HEK293 (cell line): Measurements from ENCODE around the gene HOXA11.

ENCODE experiments used
- CTCF ChIA-PET: fragments of 350-600 bp; formaldehyde crosslinking; extraction: SDS; loops from one replicate; lab custom pipeline; 2021; ENCODE audit warnings: antibody characterized with exemption; lab: Yijun Ruan, JAX
- POLR2A ChIA-PET: fragments of 300-600 bp; formaldehyde crosslinking; extraction: SDS; loops from one replicate; lab custom pipeline; 2020; ENCODE audit warnings: antibody characterized with exemption, inconsistent platforms; lab: Yijun Ruan, JAX
- H3K27ac ChIP-seq: fragments of 200-500 bp; sonication (Bioruptor generic); 2 replicates; pipeline ENCODE4 v1.5.1; 2014; ENCODE audit warnings: low read depth, low read length, control low read depth, inconsistent platforms; ENCODE audit errors: extremely low read depth
- H3K36me3 ChIP-seq, 2 experiments: fragments of 200-500 bp in 1 of 2; sonication (Bioruptor generic) in 1 of 2; 1 replicate in 1 of 2; 2 replicates in 1 of 2; pipeline ENCODE4 v1.5.1; 2014 to 2017; ENCODE audit warnings: inconsistent platforms in 2 of 2, low read length in 2 of 2; ENCODE audit not compliant: control insufficient read depth in 2 of 2, insufficient read depth in 1 of 2
- H3K4me1 ChIP-seq: fragments of 200-500 bp; sonication (Bioruptor generic); 2 replicates; pipeline ENCODE4 v1.5.1; 2014; ENCODE audit warnings: mild to moderate bottlenecking, low read length, inconsistent platforms; ENCODE audit not compliant: control insufficient read depth, insufficient read depth
- H3K4me3 ChIP-seq: 2 replicates; pipeline ENCODE4 v1.5.1; 2011; ENCODE audit warnings: low read depth, mild to moderate bottlenecking, control low read depth, low read length, moderate library complexity
- H3K9me3 ChIP-seq: fragments of 200-500 bp; sonication (Bioruptor generic); 2 replicates; pipeline ENCODE4 v1.5.1; 2014; ENCODE audit warnings: low read depth, low read length, inconsistent platforms; ENCODE audit not compliant: control insufficient read depth, insufficient read depth
- BCL11A ChIP-seq: fragments of 450-650 bp; formaldehyde crosslinking; IDR thresholded peaks from 2 replicates; pipeline ENCODE4 v1.5.1; 2016; ENCODE audit warnings: low read depth, missing biosample characterization, missing genetic modification characterization
- FEZF1 ChIP-seq: fragments of 450-650 bp; formaldehyde crosslinking; IDR thresholded peaks from 2 replicates; pipeline ENCODE4 v1.5.1; 2016; ENCODE audit warnings: missing biosample characterization, missing genetic modification characterization
- GLI4 ChIP-seq: fragments of 450-650 bp; formaldehyde crosslinking; IDR thresholded peaks from 2 replicates; pipeline ENCODE4 v1.5.1; 2016; ENCODE audit warnings: missing biosample characterization, missing genetic modification characterization
- GLIS2 ChIP-seq: fragments of 450-650 bp; formaldehyde crosslinking; IDR thresholded peaks from 2 replicates; pipeline ENCODE4 v1.5.1; 2016; ENCODE audit warnings: missing biosample characterization, missing genetic modification characterization
- IKZF3 ChIP-seq: fragments of 450-650 bp; IDR thresholded peaks from 2 replicates; pipeline ENCODE4 v1.5.0; 2018; ENCODE audit warnings: missing biosample characterization, mild to moderate bottlenecking, missing genetic modification characterization, moderate library complexity
- KLF7 ChIP-seq: fragments of 450-650 bp; formaldehyde crosslinking; IDR thresholded peaks from 2 replicates; pipeline ENCODE4 v1.5.1; 2016; ENCODE audit warnings: missing biosample characterization, missing genetic modification characterization, borderline replicate concordance
- PATZ1 ChIP-seq: fragments of 450-650 bp; formaldehyde crosslinking; IDR thresholded peaks from 2 replicates; pipeline ENCODE4 v1.5.1; 2016; ENCODE audit warnings: missing biosample characterization, missing genetic modification characterization
- PRDM10 ChIP-seq: fragments of 450-650 bp; formaldehyde crosslinking; IDR thresholded peaks from 2 replicates; pipeline ENCODE4 v1.5.1; 2016; ENCODE audit warnings: missing biosample characterization, missing genetic modification characterization
- PRDM2 ChIP-seq: fragments of 450-650 bp; formaldehyde crosslinking; IDR thresholded peaks from 2 replicates; pipeline ENCODE4 v1.5.1; 2016; ENCODE audit warnings: missing biosample characterization, missing genetic modification characterization, borderline replicate concordance
- SP2 ChIP-seq: fragments of 450-650 bp; formaldehyde crosslinking; IDR thresholded peaks from 2 replicates; pipeline ENCODE4 v1.5.1; 2016; ENCODE audit warnings: missing biosample characterization, missing genetic modification characterization
- WT1 ChIP-seq: fragments of 450-650 bp; formaldehyde crosslinking; IDR thresholded peaks from 2 replicates; pipeline ENCODE4 v1.5.1; 2016; ENCODE audit warnings: missing biosample characterization, missing genetic modification characterization
- ZBTB20 ChIP-seq: fragments of 450-650 bp; formaldehyde crosslinking; IDR thresholded peaks from 2 replicates; pipeline ENCODE4 v1.5.1; 2016; ENCODE audit warnings: missing biosample characterization, missing genetic modification characterization
- ZFP37 ChIP-seq: fragments of 450-650 bp; formaldehyde crosslinking; IDR thresholded peaks from 2 replicates; pipeline ENCODE4 v1.5.1; 2016; ENCODE audit warnings: missing biosample characterization, missing genetic modification characterization
- ZNF121 ChIP-seq: fragments of 450-650 bp; formaldehyde crosslinking; IDR thresholded peaks from 2 replicates; pipeline ENCODE4 v1.5.1; 2016; ENCODE audit warnings: missing biosample characterization, missing genetic modification characterization
- ZNF155 ChIP-seq: fragments of 450-650 bp; formaldehyde crosslinking; IDR thresholded peaks from 2 replicates; pipeline ENCODE4 v1.5.1; 2016; ENCODE audit warnings: missing biosample characterization, missing genetic modification characterization
- ZNF169 ChIP-seq: fragments of 450-650 bp; formaldehyde crosslinking; IDR thresholded peaks from 2 replicates; pipeline ENCODE4 v1.5.1; 2016; ENCODE audit warnings: missing biosample characterization, missing genetic modification characterization
- ZNF501 ChIP-seq: fragments of 450-650 bp; formaldehyde crosslinking; IDR thresholded peaks from 2 replicates; pipeline ENCODE4 v1.5.1; 2016; ENCODE audit warnings: missing biosample characterization, missing genetic modification characterization
- ZNF514 ChIP-seq: fragments of 450-650 bp; formaldehyde crosslinking; IDR thresholded peaks from 2 replicates; pipeline ENCODE4 v1.5.1; 2016; ENCODE audit warnings: missing biosample characterization, missing genetic modification characterization
- ZNF549 ChIP-seq: fragments of 450-650 bp; IDR thresholded peaks from 2 replicates; pipeline ENCODE4 v1.5.1; 2018; ENCODE audit warnings: missing biosample characterization, missing genetic modification characterization, mild to moderate bottlenecking, inconsistent platforms, moderate library complexity
- ZNF623 ChIP-seq: fragments of 450-650 bp; formaldehyde crosslinking; IDR thresholded peaks from 2 replicates; pipeline ENCODE4 v1.5.1; 2016; ENCODE audit warnings: missing biosample characterization, missing genetic modification characterization
- ZNF843 ChIP-seq: fragments of 450-650 bp; formaldehyde crosslinking; IDR thresholded peaks from 2 replicates; pipeline ENCODE4 v1.5.1; 2016; ENCODE audit warnings: missing biosample characterization, missing genetic modification characterization
- ZSCAN23 ChIP-seq: fragments of 450-650 bp; formaldehyde crosslinking; IDR thresholded peaks from 2 replicates; pipeline ENCODE4 v1.5.1; 2016; ENCODE audit warnings: missing biosample characterization, missing genetic modification characterization
- ZSCAN30 ChIP-seq: fragments of 450-650 bp; IDR thresholded peaks from 2 replicates; pipeline ENCODE4 v1.5.1; 2018; ENCODE audit warnings: missing biosample characterization, mild to moderate bottlenecking, missing genetic modification characterization, moderate library complexity

The HOXA11 gene

GRCh38 chr7:27147199-27148030 lies 37.6 kb downstream of the HOXA11 start, which contains the start of gene HOXA6 (continued):
- TF ChIP-seq PRDM2 (tag by site-specific recombination) (no peak), SP2 (tag by site-specific recombination) (peak; percentile 30; the same call in 1 of the 2 replicates), FEZF1 (tag by site-specific recombination) (no peak; the same call in none of the 2 replicates), ZNF843 (tag by site-specific recombination) (no peak), IKZF3 (peak; percentile 31; the same call in 1 of the 2 replicates), ZNF549 (tag by site-specific recombination) (no peak)

GRCh38 chr7:27146491-27147198 lies 38.4 kb downstream of the HOXA11 start:
- POLR2A ChIA-PET, result interaction anchor here (1.6 to 5.6 kb wide), 3 partner anchors 16 to 33 kb away, joined by 3 to 42 read pairs (median 10); no protein-coding TSS in a partner anchor
- CTCF ChIA-PET, result interaction anchor here (0.5 to 4.1 kb wide), 4 partner anchors 16 to 1147 kb away, joined by 3 to 34 read pairs (median 4); partner anchors contain the start of gene HOXA4
- H3K4me1 ChIP-seq, result peaks cover 18% of the 10 kb centered on the region
- peak overlapping the region; percentile 99 for H3K27ac ChIP-seq
- peak overlapping the region; percentile 59; the same call in 1 of the 2 replicates for H3K4me3 ChIP-seq
- peaks cover 0 to 67% of the 10 kb centered on the region in 2 experiments; a peak in 2 of 3 replicates for H3K36me3 ChIP-seq
- no peaks in the 10 kb centered on the region for H3K9me3 ChIP-seq
- TF ChIP-seq PRDM10, result peak; percentile 69
- TF ChIP-seq ZNF155 (tag by site-specific recombination), result no peak
- peak; percentile 77; the same call in 1 of the 2 replicates for TF ChIP-seq PATZ1 (tag by site-specific recombination)
- no peak for TF ChIP-seq ZNF623
- TF ChIP-seq ZFP37, result 0 out of 2 replicates have a peak, but pooled peaks have one; percentile 43
- no peak for TF ChIP-seq ZNF501 (tag by site-specific recombination)
- peak; percentile 76 for TF ChIP-seq WT1 (tag by site-specific recombination)
- peak; percentile 9 for TF ChIP-seq ZBTB20 (tag by site-specific recombination)
- no peak for TF ChIP-seq ZNF169
- no peak for TF ChIP-seq ZSCAN23 (tag by site-specific recombination)
- TF ChIP-seq ZSCAN30 (tag by site-specific recombination), result 0 out of 2 replicates have a peak, but pooled peaks have one; percentile 4
- TF ChIP-seq GLI4 (tag by site-specific recombination), result no peak
- TF ChIP-seq IKZF3, result peak; percentile 69; the same call in 1 of the 2 replicates
- TF ChIP-seq ZNF121, result no peak
- peak; percentile 43; the same call in 1 of the 2 replicates for TF ChIP-seq GLIS2 (tag by site-specific recombination)
- no peak for TF ChIP-seq BCL11A (tag by site-specific recombination)
- no peak for TF ChIP-seq ZNF514 (tag by site-specific recombination)
- TF ChIP-seq KLF7 (tag by site-specific recombination), result 0 out of 2 replicates have a peak, but pooled peaks have one; percentile 27
